IPS DF 19.7 (cell line): ENCODE data around the gene NR3C2.
A peak's percentile ranks its signal among the peaks of the same experiment; 100 is the strongest.

Source experiments
- DNase-seq: peaks from one replicate; pipeline ENCODE4 v3.0.0-alpha.2; 2013; ENCODE audit warnings: low read depth, low spot score

NR3C2 gene

DNA sequence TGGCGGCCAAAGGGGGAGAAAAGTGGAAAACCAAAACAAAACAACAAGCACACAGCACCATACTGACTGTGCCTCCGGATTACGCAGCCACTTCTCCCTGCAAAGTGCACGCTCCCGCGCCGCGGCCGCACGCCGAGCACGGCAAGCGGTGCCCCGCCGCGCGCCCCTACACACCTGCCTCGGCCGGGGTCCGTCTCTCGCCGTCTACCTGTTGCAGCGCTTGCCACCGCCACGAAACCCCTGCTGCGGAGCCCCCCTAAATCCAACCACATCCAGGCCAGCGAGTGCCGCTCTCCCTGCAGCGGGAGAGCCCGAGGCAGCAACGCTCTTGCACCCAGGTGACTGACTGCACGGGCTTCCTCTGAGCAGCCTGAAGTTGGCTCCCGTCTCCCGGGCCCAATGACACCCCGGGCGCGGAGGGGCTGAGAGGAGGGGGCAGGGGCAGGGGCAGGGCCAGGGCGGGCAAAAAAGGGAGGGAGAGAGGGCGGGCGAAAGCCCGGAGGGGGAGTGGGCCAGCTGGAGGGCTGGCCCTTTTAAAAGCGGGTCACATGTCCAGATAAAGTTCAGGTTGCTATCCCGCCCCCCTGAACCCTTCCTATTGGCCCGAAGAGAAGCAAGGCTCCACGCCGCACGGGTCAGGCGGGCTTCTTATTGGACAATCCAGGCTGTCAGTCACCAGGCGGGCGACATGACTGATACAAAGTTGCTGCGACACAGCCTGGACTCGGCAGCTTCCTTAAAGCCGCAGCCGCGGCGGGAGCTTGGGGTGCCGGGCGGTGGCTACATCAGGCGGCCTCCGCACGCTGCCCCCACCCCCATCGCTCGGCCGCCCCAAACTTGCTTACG lies at the start of gene NR3C2:
TSS of gene NR3C2 (minus strand) at position 429 of the 846 bp plus-strand sequence.
- peak; percentile 96 for DNase-seq

DNA sequence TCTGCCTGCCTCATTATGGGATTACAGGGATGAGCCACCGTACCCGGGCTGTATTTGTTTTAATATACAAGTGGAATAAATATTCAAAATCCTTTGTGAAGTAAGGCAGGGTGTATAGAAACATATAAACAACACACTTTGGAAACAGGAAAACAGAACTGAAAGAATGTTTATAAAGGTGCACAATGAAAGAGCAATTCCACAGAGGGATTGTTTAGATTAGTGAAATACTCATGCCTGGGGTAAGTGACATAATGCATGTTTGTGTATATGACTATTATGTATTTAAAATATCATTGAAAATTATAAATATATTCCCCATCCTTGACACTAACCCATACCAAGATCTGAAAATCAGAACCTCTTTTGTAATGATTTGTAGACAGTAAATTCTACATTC lies 45.0 kb upstream of the NR3C2 start:
- DNase-seq: no peak

DNA sequence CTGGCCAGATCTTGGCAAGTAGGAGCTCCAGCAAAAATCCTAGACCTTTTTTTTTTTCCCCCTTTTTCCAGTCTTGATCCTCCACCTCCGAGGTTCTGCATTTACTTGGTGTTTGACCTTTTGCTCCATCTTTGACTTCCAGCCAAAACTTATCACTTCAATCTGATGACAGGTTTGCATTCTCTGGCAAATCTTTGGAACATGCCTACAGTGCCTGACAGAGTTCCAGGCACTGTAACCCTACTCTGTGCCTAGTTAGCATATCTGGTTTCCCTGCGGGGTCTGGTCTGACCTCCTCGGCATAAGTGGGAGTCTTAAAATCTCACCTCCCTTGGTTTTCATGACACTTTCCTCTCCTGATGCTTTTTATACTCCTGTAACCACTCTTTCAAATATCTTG lies 39.4 kb upstream of the NR3C2 start:
- no peak for DNase-seq

DNA sequence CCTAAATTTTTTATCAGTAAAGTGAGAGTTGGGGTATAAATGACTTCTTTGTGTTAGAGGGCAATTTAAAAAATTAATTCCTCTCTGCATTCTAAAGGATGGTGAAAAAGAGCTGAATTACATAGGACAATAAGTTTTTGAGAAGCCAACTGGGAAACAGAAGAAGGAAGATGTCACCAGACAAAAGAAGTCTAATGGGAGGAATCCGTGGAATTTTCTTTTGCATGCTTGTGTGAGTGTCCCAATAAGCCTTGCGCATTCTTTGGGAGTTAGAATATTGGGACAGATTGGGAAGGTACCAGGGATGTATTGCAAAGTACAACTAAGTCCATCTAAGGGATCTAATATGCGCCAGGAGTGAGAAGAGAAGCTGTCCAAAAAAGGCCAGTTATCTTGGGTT lies 35.1 kb upstream of the NR3C2 start:
- peak; percentile 15 for DNase-seq

DNA sequence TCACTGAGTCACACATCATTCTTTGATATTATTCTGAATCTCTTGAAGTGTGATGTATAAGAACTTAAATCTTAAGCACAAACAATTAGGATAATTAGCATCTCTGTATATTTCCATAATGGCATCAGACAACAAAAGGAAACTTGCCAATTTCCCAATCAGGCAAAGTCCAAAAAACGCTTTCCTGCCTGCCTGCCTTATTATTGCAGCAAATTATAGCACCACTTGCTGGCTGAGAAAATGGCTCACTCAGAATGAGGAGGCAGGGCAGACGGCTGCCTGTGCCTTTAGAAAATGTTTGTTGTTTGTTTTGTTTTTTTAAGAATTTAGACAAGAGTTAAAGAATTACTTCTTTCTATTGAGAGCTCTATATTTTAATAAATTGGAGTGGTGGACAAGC lies 27.7 kb upstream of the NR3C2 start:
- no peak for DNase-seq

- no peak for DNase-seq
These were observed 12.6 kb upstream of the NR3C2 start for GRCh38 chr4:148454835-148455234.

- no peak for DNase-seq
These were observed 11.6 kb upstream of the NR3C2 start for GRCh38 chr4:148453833-148454232.

DNA sequence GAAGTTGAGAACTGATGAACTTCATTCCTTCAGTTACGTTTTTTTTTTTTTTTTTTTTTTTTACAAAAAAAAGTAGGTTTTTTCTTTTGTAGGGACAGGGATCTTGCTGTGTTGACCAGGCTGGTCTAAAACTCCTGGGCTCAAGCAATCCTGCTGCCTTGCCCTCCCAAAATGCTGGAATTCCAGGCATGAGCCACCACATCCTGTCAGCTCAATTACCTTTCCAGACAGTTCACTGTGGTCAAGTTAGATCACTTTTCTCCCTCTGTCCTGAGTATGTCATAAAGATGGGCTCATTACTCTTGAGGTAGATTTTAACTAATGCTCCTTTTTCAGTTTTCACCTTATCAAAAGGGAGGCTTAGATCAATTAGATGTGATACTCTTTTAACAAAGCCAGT lies 10.8 kb upstream of the NR3C2 start:
- DNase-seq: no peak

GRCh38 chr4:148449921-148450320 lies 7.7 kb upstream of the NR3C2 start:
- no peak for DNase-seq

DNA sequence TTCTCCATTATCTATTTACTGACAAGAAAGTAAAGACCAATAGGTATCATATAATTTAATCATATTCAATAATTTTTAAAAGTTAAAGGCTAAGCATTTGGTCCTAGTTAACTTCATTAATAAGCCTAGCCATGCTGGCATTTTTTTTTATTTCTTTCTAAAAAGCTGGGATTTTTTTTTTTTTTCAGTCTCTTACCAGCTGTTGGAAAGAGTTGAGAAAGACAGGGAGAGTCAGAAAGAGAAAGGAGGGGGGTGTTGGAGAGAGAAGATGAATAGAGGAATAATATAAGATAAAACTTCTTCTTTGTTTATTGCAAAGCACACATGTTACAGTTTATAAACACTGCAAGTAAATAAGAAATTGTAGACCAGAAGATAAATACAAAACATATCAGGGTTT lies 5.9 kb upstream of the NR3C2 start:
- no peak for DNase-seq

GRCh38 chr4:148447681-148448080 lies 5.5 kb upstream of the NR3C2 start:
- DNase-seq: no peak

DNA sequence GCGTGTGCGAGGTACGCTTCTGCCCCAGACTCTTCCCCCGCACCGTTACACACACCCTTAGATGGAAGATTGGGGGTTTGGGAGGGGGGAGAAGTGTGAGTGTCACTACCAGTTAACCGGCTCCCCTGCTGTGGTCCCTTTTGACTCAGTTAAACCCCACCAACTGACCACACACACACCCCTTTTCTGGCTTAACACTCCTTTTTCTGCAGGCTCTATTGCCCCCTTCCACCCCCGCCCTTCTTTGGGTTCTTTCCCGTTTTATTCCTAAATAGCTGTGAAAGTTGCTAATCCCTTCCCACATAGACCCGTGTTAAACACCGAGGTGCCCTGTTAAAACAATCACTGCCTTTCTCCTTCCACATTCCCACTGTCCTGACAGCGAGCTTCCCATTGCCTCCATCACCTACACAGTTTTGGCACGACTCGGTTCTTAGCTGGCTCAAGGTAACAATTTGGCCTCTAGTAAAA lies 3.7 kb upstream of the NR3C2 start:
- DNase-seq: no peak

DNA sequence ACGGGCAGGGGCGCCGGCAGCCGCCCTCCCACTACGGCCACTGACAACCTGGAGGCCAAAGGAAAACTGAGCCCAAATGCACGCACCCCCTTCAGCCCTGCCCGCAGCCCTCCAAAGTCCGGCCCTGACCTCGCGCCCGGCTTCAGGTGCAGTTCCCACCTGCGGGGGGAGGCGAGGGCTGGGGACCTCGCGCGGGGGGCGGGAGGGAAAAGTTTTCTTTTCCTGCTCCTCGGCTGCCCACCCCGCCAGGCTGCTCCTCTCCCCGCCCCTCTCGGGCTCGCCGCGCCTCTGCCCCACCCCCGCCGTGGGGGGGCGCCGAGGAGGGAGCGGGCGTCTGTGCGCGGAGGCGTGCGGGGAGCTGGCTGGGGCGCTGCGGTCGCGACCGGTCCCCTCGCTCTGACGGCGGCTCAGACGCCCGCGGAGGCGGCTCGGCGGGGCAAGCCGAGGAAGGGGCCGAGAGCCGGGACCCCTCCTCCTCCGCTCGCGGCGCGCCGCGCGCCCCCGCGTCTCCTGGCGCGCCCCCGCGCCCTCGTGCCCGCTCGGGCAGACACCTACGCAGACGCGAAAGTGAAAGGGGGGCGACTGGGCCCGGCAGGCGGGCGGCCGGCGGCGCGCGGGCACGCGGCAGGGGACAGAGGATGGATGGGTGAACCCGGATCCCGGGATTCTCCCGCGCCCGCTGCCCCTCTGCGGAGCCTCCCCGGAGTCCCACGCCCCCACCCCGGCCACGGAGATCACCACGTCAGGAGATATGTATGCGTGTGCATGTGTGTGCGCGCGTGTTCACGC lies 3.1 kb upstream of the NR3C2 start:
- DNase-seq: no peak

DNA sequence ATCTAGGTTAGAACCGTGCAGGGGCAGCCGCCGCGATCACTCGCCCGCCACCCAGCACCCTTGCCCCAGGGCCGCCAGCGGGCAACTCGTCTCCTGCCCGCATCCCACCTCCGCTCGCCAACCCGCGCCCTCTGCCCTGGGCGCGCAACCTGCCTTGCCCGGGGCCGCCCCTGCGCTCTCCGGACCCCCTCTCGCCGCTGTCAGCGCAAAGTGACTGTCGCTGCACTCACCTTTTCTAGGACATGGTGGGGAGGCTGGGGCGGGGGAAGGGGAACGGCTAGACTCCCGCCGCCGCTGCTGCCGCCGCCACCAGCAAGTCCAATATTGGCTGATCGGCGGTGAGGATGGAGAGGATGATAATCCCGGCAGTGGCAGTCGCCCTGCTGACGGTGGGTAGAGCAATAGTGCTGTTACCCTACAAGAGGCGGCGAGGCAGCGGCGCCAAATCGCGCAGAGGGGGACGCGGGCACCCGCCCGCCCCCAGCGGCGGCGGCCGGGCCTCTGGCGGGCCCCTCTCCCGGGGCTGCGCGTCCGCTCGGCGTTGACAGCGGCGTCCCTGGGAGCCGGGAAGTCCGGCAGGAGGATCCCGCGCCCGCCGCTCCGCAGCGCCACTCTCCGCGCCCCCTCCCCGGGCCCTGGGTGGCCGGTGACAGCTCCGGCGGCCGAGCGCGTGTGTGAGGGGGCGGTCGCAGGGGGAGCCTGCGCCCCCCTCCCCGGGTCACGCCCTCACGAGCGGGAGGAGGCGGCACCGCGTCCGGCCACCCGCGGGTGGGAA lies 2.3 kb upstream of the NR3C2 start:
- DNase-seq: no peak

DNA sequence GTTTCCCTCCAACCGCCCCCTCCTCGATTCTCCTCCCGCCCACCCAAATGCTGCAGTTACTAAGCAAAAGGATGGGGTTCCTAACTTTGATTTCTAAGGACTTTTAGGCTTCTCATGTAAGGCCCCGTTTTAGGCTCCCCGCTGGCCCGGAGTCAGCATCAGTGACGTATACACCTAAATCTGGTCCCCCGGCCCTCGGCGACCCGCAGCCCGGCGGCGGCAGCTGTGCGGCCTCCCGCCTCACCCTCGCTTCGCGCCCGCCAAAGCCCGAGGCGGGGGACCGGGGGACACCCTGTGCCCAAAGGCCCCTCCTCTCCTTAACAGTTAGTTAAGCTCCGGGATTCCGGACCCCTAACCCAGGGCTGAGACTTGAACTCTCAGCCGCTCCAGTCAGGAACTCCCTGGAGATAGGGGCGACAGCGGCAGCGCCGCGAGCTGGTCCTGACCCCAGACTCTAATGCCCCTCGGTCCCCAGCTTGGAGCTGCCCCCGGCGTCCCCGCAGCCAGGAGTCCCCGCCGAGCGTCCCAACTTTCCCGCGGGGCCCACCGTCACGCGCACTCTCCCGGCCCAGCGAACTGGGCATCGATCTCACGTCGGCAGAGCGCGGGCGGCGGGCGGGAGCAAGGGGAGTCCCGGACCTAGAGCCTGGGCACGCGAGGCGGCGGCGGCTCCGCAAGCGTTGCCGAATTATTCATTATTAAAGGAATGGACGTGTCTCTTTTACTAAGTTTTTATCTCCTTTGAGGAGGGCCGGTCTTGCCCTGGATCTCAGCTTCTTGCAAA lies 1.5 kb upstream of the NR3C2 start:
- no peak for DNase-seq

- no peak for DNase-seq
These were observed 758 bp upstream of the NR3C2 start for GRCh38 chr4:148442832-148443511.

DNA sequence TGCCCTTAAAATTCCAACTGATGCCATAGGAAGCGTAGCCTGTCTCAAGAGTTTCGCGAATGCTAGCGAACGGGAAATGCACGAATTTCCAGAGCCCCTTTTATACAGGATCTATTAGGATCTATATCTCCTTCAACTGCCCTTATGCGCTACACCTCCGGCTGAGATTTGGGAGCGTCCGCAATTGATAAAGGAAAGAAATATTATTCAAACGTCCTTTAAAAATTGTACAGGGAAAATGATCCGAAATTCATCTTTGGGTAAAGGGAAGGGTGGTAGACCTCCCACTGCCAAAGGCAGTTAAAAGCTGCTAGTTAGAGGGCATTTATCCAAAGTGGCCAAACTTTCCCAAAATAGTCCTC lies 609 bp downstream of the NR3C2 start:
- DNase-seq: no peak

DNA sequence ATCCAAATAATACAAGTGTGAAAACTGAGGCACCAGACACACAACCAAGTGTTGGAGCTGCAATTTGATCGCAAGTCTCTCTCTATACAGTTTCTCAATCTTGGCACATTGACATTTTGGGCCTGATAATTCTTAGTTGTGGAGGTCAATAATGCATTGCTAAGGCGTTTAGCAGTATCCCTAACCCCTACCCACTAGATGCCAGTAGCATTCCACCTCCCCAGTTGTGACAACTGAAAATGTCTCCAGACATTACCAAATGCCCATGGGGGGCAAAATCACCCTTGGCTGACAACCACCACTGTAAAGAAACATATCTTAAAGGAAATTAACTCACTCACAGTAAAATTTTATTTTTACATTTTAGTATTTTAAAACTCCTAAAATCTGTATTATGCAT lies 4.2 kb downstream of the NR3C2 start:
- no peak for DNase-seq

- no peak for DNase-seq
These were observed 4.8 kb downstream of the NR3C2 start for GRCh38 chr4:148437439-148437838.

DNA sequence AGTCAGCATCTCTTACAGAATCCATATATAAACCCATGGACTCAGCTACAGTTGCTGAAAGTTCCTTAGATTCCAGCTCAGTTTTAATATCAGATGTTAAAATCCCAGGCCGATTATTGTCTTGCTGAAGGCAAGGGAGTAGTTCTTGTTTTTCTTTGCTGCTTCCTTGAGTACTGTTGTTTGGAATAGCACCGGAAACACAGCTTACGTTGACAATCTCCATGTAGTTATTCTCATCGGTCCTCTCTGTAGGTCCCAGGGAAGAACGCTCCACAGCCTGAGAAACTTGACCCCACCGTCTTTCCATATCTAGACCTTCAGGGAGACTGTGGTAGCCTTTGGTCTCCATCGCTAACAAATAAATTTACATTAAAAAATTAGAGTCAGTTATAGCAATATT lies 5.7 kb downstream of the NR3C2 start:
- DNase-seq: no peak
